Mucosa of stomach (tissue), 1 donor: ENCODE results near the gene ZNF789.
"Not testable (repeated sequence)": the region's sequence is repeated elsewhere in the genome, so short reads cannot be mapped to it uniquely, and the experiment has no call there.

ENCODE experiments used
- H3K27me3 ChIP-seq: one replicate; pipeline ENCODE4 v1.7.0; 2013; ENCODE audit warnings: mild to moderate bottlenecking, low read length; ENCODE audit not compliant: control insufficient read depth, insufficient read depth
- H3K36me3 ChIP-seq: one replicate; pipeline ENCODE4 v1.7.0; 2013; ENCODE audit warnings: low read length; ENCODE audit not compliant: control insufficient read depth, insufficient read depth
- H3K4me1 ChIP-seq: one replicate; pipeline ENCODE4 v1.7.0; 2013; ENCODE audit warnings: mild to moderate bottlenecking, low read length; ENCODE audit not compliant: control insufficient read depth, insufficient read depth
- H3K4me3 ChIP-seq: one replicate; pipeline ENCODE4 v1.7.0; 2013; ENCODE audit warnings: low read length
- H3K9ac ChIP-seq: one replicate; pipeline ENCODE4 v1.7.0; 2013; ENCODE audit warnings: mild to moderate bottlenecking, low read length, moderate library complexity
- H3K9me3 ChIP-seq: one replicate; pipeline ENCODE4 v1.7.0; 2013; ENCODE audit warnings: mild to moderate bottlenecking, low read length, moderate library complexity; ENCODE audit not compliant: control insufficient read depth
- donor health status: Pancreatic carcinoma.

ZNF789 gene

DNA sequence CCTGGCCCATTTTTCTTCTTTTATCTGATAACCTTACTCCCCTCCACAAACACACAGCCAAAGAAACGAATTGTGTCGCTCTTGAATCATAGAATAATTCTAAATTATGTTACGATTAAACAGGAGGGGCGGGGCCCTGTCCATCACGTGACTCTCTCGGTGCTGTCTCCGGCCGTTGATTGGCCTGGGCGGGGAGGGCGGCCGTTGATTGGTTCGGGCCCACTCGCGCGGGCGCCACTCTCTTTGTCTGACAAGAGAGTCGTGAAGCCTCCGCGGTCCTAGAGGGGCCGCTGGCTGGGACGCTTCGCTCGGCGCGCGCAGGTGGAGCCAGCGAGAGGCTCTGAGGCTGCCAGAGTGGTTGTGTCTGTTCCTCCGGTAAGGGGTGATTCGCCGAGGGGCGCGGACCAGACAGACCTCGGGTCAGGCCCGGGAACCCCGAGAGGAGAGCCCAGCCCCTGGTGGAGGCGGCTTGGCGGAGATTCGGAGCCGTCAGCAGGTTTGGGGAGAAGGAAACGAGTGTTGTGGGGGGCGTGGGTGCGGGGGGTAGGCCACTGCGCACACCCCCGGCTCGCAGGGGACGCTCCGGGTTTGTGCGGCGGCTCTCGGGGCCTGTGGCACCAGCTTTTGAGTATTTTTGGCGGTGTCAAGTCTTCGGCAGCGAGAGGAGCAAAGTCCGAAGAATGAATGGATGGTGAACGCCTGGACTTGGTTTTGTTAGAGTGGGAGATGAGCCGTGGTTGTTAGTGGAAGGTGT, at the start of gene ZNF789:
Gene ZNF789 (plus strand): TSS at position 330 of the 754 bp plus-strand sequence. CDS start 3,567 bp downstream, outside the sequence.
- peak within 1 kb of the TSS; percentile 81 for H3K9ac ChIP-seq
- H3K4me1 ChIP-seq, result peaks cover 8% of the 10 kb centered on the region
- no peaks in the 10 kb centered on the region for H3K9me3 ChIP-seq
- no peaks in the 10 kb centered on the region for H3K27me3 ChIP-seq
- H3K4me3 ChIP-seq, result peak within 1 kb of the TSS; percentile 91
- H3K36me3 ChIP-seq, result no peaks in the 10 kb centered on the region

DNA sequence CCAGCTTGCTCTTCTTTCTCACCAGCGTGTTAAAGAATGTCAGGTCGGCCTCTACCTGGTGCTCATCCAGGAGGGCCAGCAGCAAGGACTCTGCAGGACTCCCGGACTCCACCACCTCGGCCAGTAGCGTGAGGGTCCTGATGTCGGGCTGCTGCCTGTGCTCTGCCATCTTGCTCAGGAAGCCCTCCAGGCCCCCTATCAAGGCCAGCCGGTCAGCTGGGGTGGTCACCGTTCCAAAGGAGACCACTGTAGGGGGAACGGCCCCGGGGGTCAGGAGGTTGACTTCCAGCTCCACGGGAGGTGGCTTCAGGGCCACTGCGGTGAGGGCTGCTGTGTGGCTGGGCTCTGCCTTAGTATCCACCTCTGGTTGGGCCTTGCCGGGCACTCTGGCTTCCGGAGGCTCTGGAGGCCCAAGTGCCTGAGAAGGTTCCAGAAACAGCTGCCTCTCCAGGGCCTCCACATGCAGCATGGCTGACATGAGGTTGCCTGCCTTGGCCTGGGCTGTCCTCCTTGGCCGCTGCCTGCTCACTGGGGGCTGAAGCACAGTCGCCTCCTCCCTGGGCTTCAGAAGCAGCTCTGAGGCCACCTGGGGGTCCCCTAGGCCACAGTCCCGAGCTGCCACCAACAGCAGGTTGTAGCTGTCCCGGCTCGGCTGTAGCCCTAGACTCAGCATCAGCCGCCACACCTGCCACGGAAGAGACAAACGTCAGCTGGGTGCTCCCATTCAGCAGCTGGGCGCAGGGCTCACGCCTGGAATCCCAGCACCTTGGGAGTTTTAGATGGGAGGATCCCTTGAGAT, 47.6 kb upstream of the ZNF789 start:
- Histone ChIP-seq H3K4me3 (no peak overlapping the region), H3K4me1 (no peaks in the 10 kb centered on the region), H3K36me3 (peaks cover 9% of the 10 kb centered on the region), H3K9ac (no peak overlapping the region), H3K27me3 (no peaks in the 10 kb centered on the region), H3K9me3 (no peaks in the 10 kb centered on the region)

DNA sequence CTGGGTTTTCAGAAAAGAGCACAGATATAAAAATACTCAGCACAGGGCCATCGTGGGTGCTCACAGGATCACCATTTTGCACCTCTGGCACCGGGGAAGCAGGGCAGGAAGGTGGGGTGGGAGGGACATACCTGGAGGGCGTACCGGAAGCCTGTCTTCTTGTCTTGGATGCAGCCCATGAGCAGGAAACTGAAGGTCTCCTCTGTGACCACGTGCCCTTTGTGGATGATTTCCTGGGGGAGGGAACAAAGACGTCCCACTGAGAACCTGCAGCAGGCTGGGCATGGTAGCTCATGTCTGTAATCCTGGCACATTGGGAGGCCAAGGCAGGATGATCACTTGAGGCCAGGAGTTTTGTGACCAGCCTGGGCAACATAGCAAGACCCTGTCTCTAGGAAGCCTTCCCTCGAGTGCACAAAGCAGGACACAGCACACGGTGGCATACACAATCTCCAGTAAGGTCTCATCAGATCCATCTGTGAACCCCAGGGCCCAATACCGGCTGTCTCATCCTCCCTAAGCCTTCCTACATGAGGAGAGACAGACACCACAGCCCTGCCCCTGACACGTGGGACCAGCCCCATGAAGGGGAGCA, 43.6 kb upstream of the ZNF789 start:
- Histone ChIP-seq H3K9me3 (no peaks in the 10 kb centered on the region), H3K36me3 (peaks cover 7% of the 10 kb centered on the region), H3K9ac (no peak overlapping the region), H3K4me3 (no peak overlapping the region), H3K27me3 (no peaks in the 10 kb centered on the region), H3K4me1 (no peaks in the 10 kb centered on the region)

DNA sequence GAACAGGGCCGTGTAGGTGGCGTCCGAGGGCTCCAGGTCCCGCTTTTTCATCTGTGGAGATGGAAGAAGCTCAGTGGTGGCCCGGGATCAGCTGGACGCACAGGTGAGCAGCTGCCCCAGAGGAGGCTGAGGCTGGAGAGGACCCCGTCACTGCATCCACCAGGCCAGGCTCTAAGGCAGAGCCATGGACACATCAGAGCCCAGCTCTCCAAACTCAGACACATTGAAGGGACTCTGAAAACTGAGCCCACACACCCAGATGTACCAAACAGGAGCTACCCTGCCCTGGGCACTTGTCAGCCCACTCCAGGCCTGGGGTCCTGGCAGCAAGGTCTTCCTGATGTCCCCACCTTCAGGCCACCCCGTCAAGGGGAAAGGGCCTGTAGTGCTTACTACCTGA, 42.9 kb upstream of the ZNF789 start:
- no peak overlapping the region for H3K9ac ChIP-seq
- H3K9me3 ChIP-seq, result no peaks in the 10 kb centered on the region
- H3K4me3 ChIP-seq, result no peak overlapping the region
- no peaks in the 10 kb centered on the region for H3K4me1 ChIP-seq
- no peaks in the 10 kb centered on the region for H3K27me3 ChIP-seq
- H3K36me3 ChIP-seq, result peaks cover under 1% of the 10 kb centered on the region

DNA sequence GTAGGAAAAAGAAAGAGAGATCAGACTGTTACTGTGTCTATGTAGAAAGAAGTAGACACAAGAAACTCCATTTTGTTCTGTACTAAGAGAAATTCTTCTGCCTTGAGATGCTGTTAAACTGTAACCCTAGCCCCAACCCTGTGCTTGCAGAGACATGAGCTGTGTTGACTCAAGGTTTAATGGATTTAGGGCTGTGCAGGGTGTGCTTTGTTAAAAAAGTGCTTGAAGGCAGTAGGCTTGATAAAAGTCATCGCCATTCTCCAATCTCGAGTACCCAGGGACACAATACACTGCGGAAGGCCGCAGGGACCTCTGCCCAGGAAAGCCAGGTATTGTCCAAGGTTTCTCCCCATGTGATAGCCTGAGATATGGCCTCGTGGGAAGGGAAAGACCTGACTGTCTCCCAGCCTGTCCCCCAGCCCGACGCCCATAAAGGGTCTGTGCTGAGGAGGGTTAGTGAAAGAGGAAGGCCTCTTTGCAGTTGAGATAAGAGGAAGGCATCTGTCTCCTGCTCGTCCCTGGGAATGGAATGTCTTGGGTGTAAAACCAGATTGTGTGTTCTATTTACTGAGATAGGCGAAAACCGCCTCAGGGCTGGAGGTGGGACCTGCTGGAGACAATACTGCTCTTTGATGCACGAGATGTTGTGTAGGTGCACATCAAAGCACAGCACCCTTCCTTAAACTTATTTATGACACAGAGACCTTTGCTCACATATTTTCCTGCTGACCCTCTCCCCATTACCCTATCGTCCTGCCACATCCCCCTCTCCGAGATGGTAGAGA, 40.7 kb upstream of the ZNF789 start:
- H3K36me3 ChIP-seq, H3K9me3 ChIP-seq, H3K4me3 ChIP-seq, H3K27me3 ChIP-seq, H3K9ac ChIP-seq, H3K4me1 ChIP-seq: not testable (repeated sequence)

DNA sequence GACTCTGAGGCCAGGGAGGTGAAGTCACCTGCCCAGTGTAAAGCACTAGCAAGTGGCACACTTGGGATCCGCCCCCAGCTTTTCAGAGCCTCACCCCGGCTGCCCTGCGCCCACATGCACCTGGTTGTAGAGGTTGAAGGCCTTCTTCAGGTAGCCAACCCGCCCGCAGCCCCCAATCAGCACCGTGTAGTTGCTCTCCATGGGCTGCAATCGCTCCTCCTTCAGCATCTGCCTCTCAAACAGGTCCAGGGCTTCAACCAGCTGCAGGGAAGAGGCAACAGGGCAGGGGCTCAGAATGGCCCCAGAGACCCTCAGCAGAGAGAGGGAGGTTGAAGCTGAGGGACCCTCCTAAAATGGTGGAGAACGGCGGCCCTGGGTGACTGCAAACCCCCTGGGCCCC, 39.5 kb upstream of the ZNF789 start:
- Histone ChIP-seq H3K27me3 (no peaks in the 10 kb centered on the region), H3K9me3 (no peaks in the 10 kb centered on the region), H3K4me1 (no peaks in the 10 kb centered on the region), H3K9ac (no peak overlapping the region), H3K4me3 (no peak overlapping the region), H3K36me3 (no peaks in the 10 kb centered on the region)

DNA sequence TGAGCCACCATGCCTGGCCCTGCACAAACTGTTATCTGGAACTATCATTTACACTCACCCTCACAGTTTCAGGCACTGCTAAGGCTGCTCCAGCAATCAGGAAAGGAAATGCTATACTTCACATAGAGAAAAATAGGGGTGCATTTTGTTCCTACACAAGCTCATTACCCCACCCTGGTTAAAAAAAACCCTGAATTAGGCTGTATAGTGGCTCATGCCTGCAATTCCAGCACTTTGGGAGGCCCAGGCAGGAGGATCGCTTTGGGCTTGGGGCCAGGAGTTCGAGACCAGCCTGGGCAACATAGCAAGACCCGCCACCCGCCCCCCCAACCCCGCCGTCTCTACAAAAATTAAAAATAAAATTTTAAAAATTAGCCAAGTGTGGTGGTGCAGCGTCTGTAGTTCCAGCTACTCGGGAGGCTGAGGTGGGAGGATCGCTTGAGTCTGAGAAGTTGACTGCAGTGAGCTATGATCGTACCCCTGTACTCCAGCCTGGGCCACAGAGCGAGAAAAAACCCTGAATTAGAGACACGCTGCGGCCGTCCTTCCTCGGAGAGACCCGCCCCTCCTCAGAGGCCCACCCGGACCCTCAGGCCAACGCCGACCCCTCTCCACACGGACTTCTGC, 34.6 kb upstream of the ZNF789 start:
- Histone ChIP-seq H3K4me3 (peak overlapping the region; percentile 83), H3K9me3 (no peaks in the 10 kb centered on the region), H3K4me1 (peaks cover 9% of the 10 kb centered on the region), H3K9ac (peak overlapping the region; percentile 91), H3K27me3 (no peaks in the 10 kb centered on the region), H3K36me3 (no peaks in the 10 kb centered on the region)

DNA sequence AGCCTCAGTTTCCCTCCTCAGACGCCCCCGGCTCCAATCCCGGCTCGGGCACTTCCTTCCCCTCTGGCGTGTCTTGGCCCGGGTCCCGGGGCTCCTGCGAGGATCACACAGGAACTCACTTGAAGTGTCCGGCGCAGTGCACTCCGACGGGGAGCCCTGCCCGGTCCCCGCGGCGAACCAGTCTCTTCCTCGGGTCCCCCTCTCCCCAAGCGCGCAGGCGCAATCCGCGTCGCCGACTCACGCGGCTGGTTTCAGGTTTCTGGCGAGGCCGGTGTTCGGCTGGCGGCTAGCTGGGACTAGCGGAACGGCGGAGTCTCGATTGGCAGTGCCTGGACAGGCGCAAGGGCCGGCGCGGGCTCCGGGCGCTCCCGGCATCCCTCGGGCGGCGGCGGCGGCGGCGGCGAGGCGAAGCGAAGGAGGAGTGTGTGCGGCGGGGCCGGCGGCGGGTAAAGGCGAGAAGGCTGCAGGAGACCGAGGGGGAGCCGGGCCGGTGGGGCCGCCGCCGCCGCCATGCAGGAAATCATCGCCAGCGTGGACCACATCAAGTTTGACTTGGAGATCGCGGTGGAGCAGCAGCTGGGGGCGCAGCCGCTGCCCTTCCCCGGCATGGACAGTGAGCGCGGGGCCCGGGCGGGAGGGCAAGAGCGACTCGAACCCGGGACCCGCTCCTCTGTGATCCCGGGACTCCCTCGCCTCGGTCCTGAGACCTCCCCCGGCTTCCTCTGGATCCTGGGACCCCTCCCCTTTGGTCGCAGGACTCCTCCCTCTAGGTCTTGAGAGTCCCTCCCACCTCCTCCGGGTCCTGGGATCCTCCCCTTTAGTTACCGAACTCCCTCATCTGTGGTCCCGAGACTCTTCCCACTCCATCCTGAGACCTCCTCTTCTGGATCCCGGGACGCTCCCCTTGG, 33.9 kb upstream of the ZNF789 start, which contains the start of the genes CPSF4 and PTCD1:
Gene CPSF4 (plus strand): TSS at position 371 of the 908 bp plus-strand sequence. CDS start 140 bp downstream, at position 511.
Gene PTCD1 (minus strand): TSS at position 226 of the 908 bp plus-strand sequence. CDS start 3,556 bp downstream, outside the sequence.
- H3K9me3 ChIP-seq, result no peaks in the 10 kb centered on the region
- peaks cover 9% of the 10 kb centered on the region for H3K4me1 ChIP-seq
- H3K4me3 ChIP-seq, result peak within 1 kb of the TSS; percentile 83
- no peaks in the 10 kb centered on the region for H3K27me3 ChIP-seq
- peak within 1 kb of the TSS; percentile 91 for H3K9ac ChIP-seq
- no peaks in the 10 kb centered on the region for H3K36me3 ChIP-seq

DNA sequence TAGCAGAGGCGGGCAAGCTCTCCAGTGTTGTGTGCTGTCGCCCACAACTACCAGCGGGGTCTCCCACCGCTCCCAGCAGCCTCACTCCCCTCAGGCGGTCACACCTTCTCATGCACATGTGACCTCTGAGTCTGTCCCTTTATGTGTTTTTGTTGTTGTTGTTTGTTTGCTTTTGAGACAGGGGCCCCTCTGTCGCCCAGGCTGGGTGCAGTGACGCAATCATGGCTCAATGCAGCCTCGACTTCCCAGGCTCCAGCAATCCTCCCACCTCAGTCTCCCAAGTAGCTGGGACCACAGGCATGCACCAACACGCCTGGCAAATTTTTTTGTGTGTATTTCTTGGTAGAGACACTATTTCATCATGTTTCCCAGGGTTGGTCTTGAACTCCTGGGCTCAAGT, 32.5 kb upstream of the ZNF789 start:
- Histone ChIP-seq H3K9ac (peak overlapping the region; percentile 91), H3K27me3 (no peaks in the 10 kb centered on the region), H3K9me3 (no peaks in the 10 kb centered on the region), H3K4me3 (no peak overlapping the region), H3K4me1 (peaks cover 9% of the 10 kb centered on the region), H3K36me3 (no peaks in the 10 kb centered on the region)

DNA sequence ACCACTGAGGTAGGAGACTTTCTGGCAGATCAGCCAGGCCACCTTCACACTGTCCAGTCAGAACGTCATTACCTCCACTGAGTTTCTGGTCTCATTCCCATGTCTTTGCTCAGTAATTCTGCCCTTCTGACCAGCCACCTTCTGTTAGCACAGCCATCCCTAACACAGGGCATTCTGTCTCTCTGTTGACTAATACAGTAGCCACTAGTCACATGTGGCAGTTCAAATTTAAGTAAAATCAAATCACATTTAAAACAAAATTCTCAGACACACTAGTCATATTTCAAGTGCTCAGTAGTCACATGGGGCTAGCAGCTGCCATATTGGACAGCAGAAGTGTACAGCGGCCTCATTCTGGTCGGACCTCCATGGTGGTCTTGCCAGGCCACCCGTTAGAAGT, 26.6 kb upstream of the ZNF789 start:
- no peak overlapping the region for H3K9ac ChIP-seq

More for the DNA sequence above, 26.6 kb upstream of the ZNF789 start:
- Histone ChIP-seq H3K4me3 (no peak overlapping the region), H3K4me1 (no peaks in the 10 kb centered on the region), H3K9me3 (no peaks in the 10 kb centered on the region), H3K27me3 (no peaks in the 10 kb centered on the region), H3K36me3 (peaks cover 14% of the 10 kb centered on the region)
